ENCODE measurements around the gene KLHL29. TPM values are rescaled to one million over a fixed set of nuclear protein-coding genes. Genes with fewer than 3 reads are reported as not detected.

Gene KLHL29
- total RNA-seq, 1 donor from 2014 or later, result 8.4 TPM

GRCh38 chr2:23666241-23666979, 281.4 kb downstream of the KLHL29 start:
- Mint-ChIP-seq H3K36me3 (ENCODE audit: low read depth) (no peaks in the 10 kb centered on the region), H3K9me3 (no peaks in the 10 kb centered on the region), H3K4me3 (no peak overlapping the region), H3K27me3 (ENCODE audit: low read depth) (no peaks in the 10 kb centered on the region), H3K27ac (ENCODE audit: unreplicated experiment) (no peak overlapping the region), H3K4me1 (peaks cover 4% of the 10 kb centered on the region)
- no peak for DNase-seq (ENCODE audit: low read depth, low spot score)
- no peak for TF ChIP-seq CTCF (conservative IDR thresholded peaks at IDR 0.05)

- no peak overlapping the region for H3K4me3 Mint-ChIP-seq
- DNase-seq (ENCODE audit: low read depth, low spot score), result no peak
- no peaks in the 10 kb centered on the region for H3K9me3 Mint-ChIP-seq
- no peaks in the 10 kb centered on the region for H3K27me3 Mint-ChIP-seq (ENCODE audit: low read depth)
- no peak overlapping the region for H3K27ac Mint-ChIP-seq (ENCODE audit: unreplicated experiment)
- no peaks in the 10 kb centered on the region for H3K36me3 Mint-ChIP-seq (ENCODE audit: low read depth)
- no peak for TF ChIP-seq CTCF (conservative IDR thresholded peaks at IDR 0.05)
- peaks cover 4% of the 10 kb centered on the region for H3K4me1 Mint-ChIP-seq
Measured at GRCh38 chr2:23666980-23667357, 282.0 kb downstream of the KLHL29 start.

- Mint-ChIP-seq H3K9me3 (no peaks in the 10 kb centered on the region), H3K27me3 (ENCODE audit: low read depth) (no peaks in the 10 kb centered on the region), H3K4me3 (no peak overlapping the region), H3K4me1 (peaks cover 13% of the 10 kb centered on the region), H3K27ac (ENCODE audit: unreplicated experiment) (no peak overlapping the region), H3K36me3 (ENCODE audit: low read depth) (no peaks in the 10 kb centered on the region)
- DNase-seq (ENCODE audit: low read depth, low spot score), result no peak
- TF ChIP-seq CTCF (conservative IDR thresholded peaks at IDR 0.05), result no peak
Measured at GRCh38 chr2:23668756-23669304, 283.9 kb downstream of the KLHL29 start.

- Mint-ChIP-seq H3K9me3 (no peaks in the 10 kb centered on the region), H3K27ac (ENCODE audit: unreplicated experiment) (no peak overlapping the region), H3K36me3 (ENCODE audit: low read depth) (no peaks in the 10 kb centered on the region), H3K4me3 (no peak overlapping the region), H3K27me3 (ENCODE audit: low read depth) (no peaks in the 10 kb centered on the region), H3K4me1 (peaks cover 14% of the 10 kb centered on the region)
- DNase-seq (ENCODE audit: low read depth, low spot score), result no peak
- no peak for TF ChIP-seq CTCF (conservative IDR thresholded peaks at IDR 0.05)
Measured at GRCh38 chr2:23669413-23670244, 284.6 kb downstream of the KLHL29 start.

DNA sequence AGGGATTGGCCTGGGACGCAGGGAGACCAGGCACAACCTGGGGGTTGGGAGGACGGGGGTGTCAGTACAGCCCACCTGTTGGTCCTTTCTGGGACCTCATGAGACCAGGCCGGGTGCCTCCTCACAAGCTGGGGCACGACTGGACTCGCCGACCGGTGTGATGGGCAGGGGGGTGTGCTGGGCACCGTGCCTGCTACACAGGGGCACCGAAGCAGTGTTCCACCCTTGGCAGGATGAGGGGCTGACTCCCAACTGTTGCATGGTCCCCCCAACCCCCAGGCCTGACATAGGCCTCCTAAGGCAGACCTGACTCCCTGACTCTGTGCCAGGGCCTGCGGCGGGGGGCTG, 285.2 kb downstream of the KLHL29 start:
- no peak overlapping the region for H3K27ac Mint-ChIP-seq (ENCODE audit: unreplicated experiment)
- no peaks in the 10 kb centered on the region for H3K9me3 Mint-ChIP-seq
- DNase-seq (ENCODE audit: low read depth, low spot score), result no peak
- H3K27me3 Mint-ChIP-seq (ENCODE audit: low read depth), result no peaks in the 10 kb centered on the region
- no peak for TF ChIP-seq CTCF (conservative IDR thresholded peaks at IDR 0.05)
- peaks cover 14% of the 10 kb centered on the region for H3K4me1 Mint-ChIP-seq
- no peaks in the 10 kb centered on the region for H3K36me3 Mint-ChIP-seq (ENCODE audit: low read depth)
- H3K4me3 Mint-ChIP-seq, result no peak overlapping the region
